Stimulated activated CD8-positive, alpha-beta memory T cell treated with anti-CD3 and anti-CD28 coated beads, Interleukin-4, amount 100 ng/mL, for 1 hour (primary cell): ENCODE measurements around the gene PPP1R9B.
A peak's percentile ranks its signal among the peaks of the same experiment; 100 is the strongest.

Experiments used
- DNase-seq, 2 donors: peaks; one replicate each; pipeline ENCODE4 v3.0.0-alpha.2; 2020; ENCODE audit warnings: low read depth in 2 of 2, low spot score in 1 of 2

PPP1R9B gene

GRCh38 chr17:50128441-50129352 lies 21.8 kb downstream of the PPP1R9B start:
- DNase-seq, result no peak

DNA sequence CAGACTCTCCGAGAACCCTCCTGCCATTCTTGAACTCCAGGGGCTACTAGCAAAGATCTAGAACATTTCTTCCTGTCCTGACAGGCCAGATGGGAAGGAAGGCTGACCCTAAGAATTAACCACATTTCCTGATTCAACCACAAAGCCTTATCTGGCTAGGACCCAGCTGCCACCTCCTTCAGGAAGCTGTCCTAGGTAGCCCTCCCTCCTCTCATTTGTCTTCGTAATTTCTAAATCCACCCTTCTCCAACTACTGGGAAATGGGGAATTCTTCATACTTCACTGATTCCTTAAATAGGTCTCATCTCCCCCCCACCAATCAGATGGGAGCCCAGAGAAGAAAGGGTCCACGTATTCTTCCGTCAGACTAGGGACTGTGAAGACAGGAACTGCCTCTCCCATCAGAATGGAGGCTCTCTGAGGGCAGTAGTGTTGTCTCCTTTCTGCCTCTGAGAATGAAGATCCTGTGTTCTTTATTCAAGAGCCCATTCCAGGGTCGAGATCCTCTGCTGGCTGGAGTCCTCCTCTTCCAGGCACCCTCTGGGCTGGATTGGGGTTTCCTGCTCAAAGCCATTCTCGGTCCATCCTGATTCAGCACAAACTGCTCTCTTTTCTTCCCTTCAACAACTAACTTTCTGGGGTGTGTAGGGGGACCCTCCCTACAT lies 22.6 kb downstream of the PPP1R9B start:
- no peak for DNase-seq

DNA sequence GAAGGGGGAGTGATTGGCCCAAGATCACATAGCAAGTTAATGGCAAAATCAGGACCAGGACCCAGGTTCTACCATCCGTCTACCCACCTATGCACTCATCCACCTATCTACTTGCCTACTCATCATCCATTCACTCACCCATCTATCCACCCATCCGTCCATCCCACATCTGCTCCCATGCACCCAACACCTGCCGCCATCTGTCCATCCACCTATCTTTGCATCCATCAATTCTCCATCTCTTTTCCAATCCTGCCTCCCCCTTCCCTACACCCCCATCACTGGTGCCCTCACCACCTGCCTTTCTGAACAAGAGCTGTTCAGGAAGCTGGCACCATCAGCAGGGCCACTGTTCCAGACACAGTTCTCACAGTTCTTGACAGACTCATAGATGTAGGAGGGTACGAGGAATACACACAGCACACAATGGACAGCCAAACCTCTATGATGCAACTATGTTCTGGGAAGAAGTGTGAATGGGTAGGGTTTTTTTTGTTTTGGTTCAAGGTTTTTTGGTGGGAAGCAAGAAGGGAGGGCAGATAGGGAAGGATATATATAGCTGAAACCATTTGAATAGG lies 25.0 kb downstream of the PPP1R9B start:
- DNase-seq, result no peak

DNA sequence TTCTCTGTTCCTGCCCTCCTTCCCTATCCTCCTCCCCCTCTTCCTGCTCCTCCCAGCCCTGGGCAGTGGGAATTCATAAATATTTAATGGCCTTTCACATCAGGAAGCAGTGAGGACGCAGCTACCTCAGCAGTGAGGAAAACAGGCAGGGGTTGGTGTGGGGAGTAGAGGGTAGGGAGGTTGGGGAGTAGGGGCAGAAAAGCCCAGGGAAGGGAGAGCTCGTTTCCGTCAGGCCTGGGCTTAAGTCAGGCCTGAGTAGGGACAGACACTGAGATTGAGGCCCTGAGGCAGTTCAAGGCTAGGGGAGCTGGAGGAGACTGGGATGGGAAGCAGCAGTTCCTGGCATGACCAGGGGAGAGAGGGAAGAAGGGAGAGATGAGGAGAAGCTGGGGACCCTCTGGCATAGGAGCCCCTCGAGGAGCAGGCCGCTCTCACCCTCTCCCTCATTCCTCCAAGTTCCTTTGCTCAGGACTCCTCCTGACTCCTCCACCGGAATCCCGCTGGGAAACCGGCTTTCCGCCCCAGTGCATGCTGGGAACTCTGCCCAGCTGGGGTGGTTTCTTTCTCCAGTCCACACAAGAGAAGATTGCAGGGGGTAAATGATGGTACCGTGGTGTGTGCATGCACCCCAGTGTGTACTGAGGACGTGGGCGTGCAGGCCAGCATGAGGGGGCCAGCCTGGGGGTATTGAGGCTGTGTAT lies 26.7 kb downstream of the PPP1R9B start:
- DNase-seq, result no peak

- no peak for DNase-seq
Observed at GRCh38 chr17:50122945-50123344, 27.5 kb downstream of the PPP1R9B start.

DNA sequence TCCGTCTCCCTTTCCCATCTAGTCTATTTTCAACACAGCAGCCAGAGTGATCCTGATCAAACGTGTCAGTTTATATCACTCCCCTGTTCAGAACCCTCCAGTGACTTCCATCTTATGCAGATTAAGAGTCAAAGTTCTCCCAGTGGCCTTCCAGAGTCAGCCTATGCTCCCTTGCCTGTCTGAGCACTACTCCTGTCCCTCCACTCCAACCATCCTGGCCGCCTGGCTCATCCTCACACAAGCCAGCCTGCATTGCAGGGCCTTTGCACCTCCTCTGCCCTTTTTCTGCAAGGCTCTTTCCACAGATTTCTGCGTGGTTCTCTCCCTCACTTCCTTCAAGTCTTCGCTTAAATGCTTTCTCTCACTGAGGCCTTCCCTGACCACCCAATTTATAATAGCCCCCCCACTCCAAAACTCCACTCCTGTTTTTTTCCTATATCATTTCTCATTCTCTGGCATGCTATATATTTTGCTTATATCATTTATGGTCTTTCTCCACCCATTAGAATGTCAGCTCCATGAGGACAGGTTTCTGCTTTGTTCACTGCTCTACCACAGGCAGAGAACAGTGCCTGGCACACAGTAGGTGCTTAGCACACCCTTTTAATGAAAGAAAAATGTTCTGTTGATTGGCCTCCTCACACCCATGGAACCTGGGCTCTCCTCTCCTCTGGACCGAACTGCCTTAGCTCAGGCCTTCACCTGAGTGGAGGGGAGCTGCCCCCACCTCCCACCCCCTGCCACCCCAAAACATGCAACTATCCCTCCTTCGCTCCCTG lies 29.8 kb downstream of the PPP1R9B start:
- no peak for DNase-seq

DNA sequence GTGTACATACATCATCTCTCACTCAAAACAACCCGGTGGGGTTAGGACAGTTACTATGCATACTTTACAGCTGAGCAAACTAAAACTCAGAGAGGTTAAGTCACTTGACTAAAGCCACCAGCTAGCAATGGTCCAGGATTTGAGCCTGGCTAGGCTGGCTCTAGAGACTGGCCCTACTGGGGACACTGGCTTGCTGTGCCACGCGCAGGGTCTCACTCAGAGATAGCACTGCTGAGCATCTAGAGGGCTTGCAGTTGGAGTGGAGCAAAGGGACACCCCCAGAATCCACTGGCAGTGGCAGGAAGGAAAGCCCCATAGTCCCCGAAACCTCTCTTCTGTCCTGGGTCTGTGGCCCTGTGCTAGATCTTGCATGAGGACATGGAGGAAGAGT lies 31.7 kb downstream of the PPP1R9B start:
- DNase-seq, result no peak

GRCh38 chr17:50118076-50118827 lies 32.2 kb downstream of the PPP1R9B start:
- no peak for DNase-seq

DNA sequence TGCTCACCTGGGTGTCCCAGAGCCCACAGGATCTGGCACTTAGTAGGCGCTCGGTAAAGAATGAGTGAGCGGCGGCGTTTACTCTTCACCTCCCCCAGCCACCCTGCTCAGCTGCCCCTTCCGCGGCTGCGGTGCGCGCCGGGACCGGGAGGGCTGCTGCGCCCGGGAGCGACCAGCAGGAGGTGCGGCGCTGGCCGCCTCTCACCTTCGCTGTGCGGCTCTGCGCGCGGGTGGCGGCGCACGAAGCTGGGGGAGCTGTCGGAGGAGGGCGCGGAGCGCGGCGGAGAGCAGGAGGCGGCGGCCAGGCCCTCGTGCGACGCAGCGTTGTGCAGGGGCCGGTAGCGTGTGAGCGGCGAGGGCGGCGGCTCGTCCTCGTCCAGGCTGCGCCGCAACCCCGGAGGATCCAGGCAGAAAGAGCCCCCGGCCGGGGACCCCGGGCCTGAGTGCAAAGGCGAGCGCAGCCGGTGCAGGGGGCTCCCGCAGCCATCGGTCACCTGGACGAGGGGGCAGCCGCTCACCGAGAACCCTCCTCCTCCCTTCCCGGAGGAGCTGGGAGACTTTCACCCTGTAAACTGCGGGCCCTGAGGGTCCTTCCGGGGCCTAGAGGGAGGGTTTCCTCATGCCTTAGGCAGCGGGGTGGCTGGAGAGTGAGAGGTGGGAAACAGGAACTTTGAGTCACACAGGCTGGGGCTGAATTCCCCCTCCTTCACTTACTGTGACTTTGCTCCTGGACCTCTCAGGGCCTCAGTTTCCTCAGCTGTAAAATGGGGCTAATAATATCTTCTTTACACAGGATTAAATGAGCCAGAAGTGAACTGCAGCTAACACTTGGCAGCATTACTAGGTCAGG lies 33.0 kb downstream of the PPP1R9B start:
- peak in 1 of 2 donors; percentile 36 for DNase-seq

- no peak for DNase-seq
Observed at GRCh38 chr17:50115756-50116155, 34.7 kb downstream of the PPP1R9B start.

DNA sequence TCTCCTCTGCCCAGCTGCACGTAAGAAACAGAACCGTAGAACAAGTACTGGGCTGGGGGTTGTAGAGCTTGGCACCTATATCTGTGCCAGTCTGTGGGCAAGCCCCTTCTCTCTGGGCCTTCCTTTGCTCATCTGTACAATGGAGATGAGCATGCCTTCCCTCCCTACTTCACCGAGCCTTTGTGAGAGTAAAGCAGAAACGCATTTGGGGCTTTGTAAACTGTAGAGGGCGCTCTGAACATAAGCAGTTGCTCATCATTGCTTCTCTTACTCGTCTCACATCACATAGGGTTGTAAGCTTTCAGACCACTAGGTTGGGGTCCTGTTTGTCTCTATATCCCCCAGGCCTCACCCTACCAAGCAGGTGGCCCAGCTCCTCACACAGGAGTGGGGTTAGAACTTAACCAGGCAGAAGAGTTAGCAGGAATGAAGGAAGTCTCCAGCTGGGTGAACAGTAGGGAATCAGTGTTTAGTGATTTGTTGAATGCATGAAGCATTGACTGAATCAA lies 35.6 kb downstream of the PPP1R9B start:
- no peak for DNase-seq

- DNase-seq, result no peak
Observed at GRCh38 chr17:50114401-50114800, 36.1 kb downstream of the PPP1R9B start.

DNA sequence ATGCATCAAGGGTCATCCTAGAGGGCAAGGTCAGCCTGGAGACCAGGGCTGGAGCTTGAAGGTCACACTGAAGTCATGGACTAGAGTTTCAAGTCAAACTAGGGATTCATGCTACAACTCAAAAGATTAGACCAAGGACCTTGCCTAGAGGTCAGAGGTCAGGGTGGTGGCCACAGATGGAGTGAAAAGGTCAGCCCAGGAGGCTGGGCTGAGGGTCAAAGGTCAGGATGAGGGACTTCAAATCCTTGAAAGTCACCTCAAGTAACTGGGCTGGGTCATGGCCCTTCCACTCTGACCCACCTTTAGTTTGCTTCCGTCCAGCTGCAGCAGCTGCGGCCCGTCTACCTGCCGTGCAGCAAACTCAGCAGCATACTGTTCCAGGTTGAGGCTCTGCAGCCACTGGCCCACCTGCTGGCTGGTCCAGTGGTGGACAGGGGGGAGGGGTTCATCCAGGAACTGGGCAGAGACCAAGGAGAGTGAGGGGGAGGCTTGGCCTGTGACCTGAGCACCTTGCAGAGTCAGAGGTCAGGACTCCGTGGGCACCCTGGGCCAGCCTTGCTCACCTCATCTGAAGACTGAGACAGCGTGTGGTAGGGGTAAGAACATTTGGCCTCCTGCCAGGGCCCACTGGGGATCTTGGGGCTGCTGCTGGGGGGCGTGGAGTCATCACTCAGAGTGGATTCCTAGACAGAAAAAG lies 36.7 kb downstream of the PPP1R9B start:
- DNase-seq, result no peak

GRCh38 chr17:50112694-50113093 lies 37.8 kb downstream of the PPP1R9B start:
- DNase-seq, result no peak

DNA sequence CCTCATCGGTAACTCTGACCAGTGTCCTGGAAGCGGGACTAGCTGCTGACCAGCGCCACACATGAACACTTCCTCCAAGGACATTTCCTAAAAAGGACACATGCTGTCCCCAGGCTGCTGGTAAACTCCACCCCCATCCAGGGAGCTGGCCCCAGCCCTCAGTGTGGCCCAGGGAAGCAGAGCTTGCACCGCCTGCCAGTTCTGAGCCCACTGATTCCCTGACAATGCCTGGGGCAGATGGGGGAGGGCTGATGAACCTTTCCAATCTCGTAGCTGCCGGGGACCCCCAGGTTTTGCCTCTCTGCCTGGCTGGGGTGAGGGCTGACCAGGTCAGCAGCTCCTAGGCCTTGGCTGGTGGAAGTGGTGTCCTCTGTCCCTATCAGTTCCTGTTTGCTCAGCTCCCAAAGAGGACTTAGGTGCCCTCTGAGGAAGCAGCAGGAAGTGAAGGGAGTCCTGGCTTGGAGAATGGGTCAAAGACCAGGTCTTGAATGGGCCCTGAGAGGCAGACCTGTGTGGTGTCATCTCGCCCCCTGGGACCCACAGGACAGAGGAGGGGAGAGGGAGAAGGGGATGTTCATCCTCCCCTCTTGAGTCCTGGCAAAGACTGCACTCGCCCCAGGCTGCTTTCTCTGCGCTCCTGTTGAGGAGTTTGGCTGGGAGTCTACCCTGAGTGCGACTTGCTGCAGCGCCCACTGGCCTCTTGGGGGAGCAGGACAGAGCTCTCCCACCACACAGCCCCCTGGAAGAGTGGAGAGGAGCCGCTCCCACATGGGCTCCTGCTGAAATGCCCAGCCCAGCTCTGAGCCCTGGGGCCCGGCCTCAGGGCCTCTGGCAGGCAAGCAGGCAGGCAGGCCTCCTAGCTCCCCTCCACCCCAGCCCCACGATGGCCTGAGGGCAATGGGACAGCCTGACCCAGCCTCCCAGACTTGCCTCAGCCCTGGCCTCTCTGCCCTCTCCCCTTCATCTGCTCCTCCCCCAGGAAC lies 38.5 kb downstream of the PPP1R9B start:
- no peak for DNase-seq

DNA sequence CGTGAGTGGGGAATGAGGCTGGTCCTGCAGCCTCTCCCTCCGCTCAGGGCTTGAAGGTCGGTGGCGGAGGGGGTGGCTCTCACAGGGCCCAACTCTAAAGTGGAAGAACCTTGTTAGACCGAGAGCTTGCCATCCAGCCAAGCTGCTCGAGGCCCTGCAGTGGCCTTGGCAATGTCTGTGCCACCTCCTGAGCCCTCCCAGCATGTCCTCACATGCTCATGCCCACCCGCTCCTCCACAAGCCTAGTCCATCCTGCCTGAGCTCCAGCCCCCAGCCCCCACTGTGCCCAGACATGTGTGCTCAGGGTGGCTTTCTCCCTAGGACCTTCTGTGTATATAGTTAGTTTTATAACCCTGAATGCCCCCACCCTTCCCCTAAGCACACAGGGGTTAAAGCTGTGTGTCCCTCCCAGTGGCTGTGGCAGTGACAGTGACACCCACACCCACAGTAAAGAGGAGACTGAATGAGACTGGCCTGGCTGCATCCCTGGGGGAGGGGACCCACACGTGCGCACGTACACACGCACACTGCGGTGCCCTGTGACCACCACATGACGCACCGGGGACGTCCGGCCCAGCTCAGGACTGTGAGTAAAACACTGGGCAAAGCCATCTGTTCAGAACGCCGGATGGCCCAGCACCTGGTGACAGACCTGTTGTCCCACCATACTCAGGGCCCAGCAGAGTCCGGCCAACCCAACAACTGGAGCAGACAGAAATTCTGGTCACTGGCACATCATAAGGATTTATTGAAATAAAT lies 39.7 kb downstream of the PPP1R9B start:
- no peak for DNase-seq
